SK-N-MC (cell line): ENCODE results near the gene CHPF2.

Source experiments
- DNase-seq: peaks from one replicate; pipeline ENCODE4 v3.0.0-alpha.2; 2011; ENCODE audit warnings: low read depth, low spot score
- H3K27ac ChIP-seq: fragments of 200-600 bp; sonication (generic); 2 replicates; pipeline ENCODE4 v1.5.1; 2016; ENCODE audit warnings: mixed run types
- H3K36me3 ChIP-seq: fragments of 200-600 bp; sonication (generic); 2 replicates; pipeline ENCODE4 v1.6.1; 2017; ENCODE audit warnings: antibody characterized with exemption, low read length, mixed read lengths; ENCODE audit not compliant: insufficient read depth
- H3K4me3 ChIP-seq: fragments of 200-600 bp; sonication (generic); 2 replicates; pipeline ENCODE4 v1.5.1; 2016
- H3K9ac ChIP-seq: fragments of 200-600 bp; sonication (generic); 2 replicates; pipeline ENCODE4 v1.8.0; 2017; ENCODE audit warnings: mixed run types, mixed read lengths; ENCODE audit not compliant: insufficient read length
- H3K9me3 ChIP-seq: fragments of 200-600 bp; sonication (generic); 2 replicates; pipeline ENCODE4 v1.6.1; 2017; ENCODE audit warnings: low read depth, mild to moderate bottlenecking, antibody characterized with exemption, low read length, moderate library complexity, mixed read lengths
- EZH2 ChIP-seq: fragments of 200-600 bp; sonication (generic); IDR thresholded peaks from one replicate; pipeline ENCODE4 v1.6.1; 2017; ENCODE audit warnings: antibody characterized with exemption
- FOXP2 ChIP-seq: optimal IDR thresholded peaks from 2 replicates; pipeline ENCODE3; 2011; ENCODE audit warnings: mild to moderate bottlenecking, moderate library complexity; ENCODE audit not compliant: insufficient read depth; ENCODE audit errors: extremely low read length, control extremely low read depth
- POLR2AphosphoS5 ChIP-seq: IDR thresholded peaks from 2 replicates; pipeline ENCODE4 v1.6.1; 2012; ENCODE audit warnings: mild to moderate bottlenecking, low read depth, low read length, borderline replicate concordance

The CHPF2 gene

GRCh38 chr7:151202836-151203235, 29.4 kb upstream of the CHPF2 start:
- no peak overlapping the region for H3K9ac ChIP-seq
- H3K9me3 ChIP-seq = no peaks in the 10 kb centered on the region
- no peak overlapping the region for H3K4me3 ChIP-seq
- no peak for TF ChIP-seq EZH2
- no peak for TF ChIP-seq POLR2AphosphoS5
- no peak for TF ChIP-seq FOXP2
- H3K27ac ChIP-seq = no peak overlapping the region
- DNase-seq = no peak
- H3K36me3 ChIP-seq = no peaks in the 10 kb centered on the region

- Histone ChIP-seq H3K27ac (no peak overlapping the region), H3K36me3 (no peaks in the 10 kb centered on the region), H3K4me3 (no peak overlapping the region), H3K9me3 (no peaks in the 10 kb centered on the region), H3K9ac (no peak overlapping the region)
- TF ChIP-seq FOXP2 (no peak), POLR2AphosphoS5 (no peak), EZH2 (no peak)
- DNase-seq = no peak
These were observed 27.8 kb upstream of the CHPF2 start for GRCh38 chr7:151204383-151205032.

- TF ChIP-seq POLR2AphosphoS5 (no peak), EZH2 (no peak), FOXP2 (no peak)
- Histone ChIP-seq H3K36me3 (no peaks in the 10 kb centered on the region), H3K9ac (no peak overlapping the region), H3K4me3 (no peak overlapping the region), H3K27ac (no peak overlapping the region), H3K9me3 (no peaks in the 10 kb centered on the region)
- no peak for DNase-seq
These were observed 26.6 kb upstream of the CHPF2 start for GRCh38 chr7:151205730-151206129.

DNA sequence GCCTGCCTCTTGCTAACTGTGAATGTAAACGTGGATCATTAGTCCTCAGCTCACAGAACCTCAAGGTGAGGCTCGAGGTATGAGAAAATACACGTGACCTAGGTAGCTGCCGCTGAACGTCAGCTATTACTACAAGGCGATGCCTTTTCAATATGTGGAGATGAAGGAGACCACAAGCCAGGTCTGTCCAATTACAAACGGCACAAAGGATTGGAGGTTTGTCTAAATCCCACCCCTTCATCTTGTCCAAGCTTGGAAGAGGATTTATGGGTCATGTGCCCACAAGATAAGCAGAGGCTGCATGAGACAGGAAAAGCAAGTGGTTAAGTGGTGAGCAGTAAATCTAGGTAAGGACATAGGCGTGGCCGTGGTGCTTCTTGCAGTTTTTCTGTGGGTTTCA, 25.4 kb upstream of the CHPF2 start:
- H3K27ac ChIP-seq = no peak overlapping the region
- TF ChIP-seq POLR2AphosphoS5 (no peak), FOXP2 (no peak), EZH2 (no peak)
- DNase-seq = no peak
- no peak overlapping the region for H3K4me3 ChIP-seq
- H3K9ac ChIP-seq = no peak overlapping the region
- H3K36me3 ChIP-seq = no peaks in the 10 kb centered on the region
- no peaks in the 10 kb centered on the region for H3K9me3 ChIP-seq

- TF ChIP-seq EZH2 (no peak), FOXP2 (no peak), POLR2AphosphoS5 (no peak)
- H3K4me3 ChIP-seq = no peak overlapping the region
- no peak overlapping the region for H3K9ac ChIP-seq
- DNase-seq = no peak
- no peaks in the 10 kb centered on the region for H3K36me3 ChIP-seq
- no peak overlapping the region for H3K27ac ChIP-seq
- H3K9me3 ChIP-seq = no peaks in the 10 kb centered on the region
These were observed 25.0 kb upstream of the CHPF2 start for GRCh38 chr7:151207315-151207714.

GRCh38 chr7:151207804-151208203, 24.5 kb upstream of the CHPF2 start:
- TF ChIP-seq FOXP2 (no peak), EZH2 (no peak), POLR2AphosphoS5 (no peak)
- no peak for DNase-seq
- H3K9me3 ChIP-seq = no peaks in the 10 kb centered on the region
- H3K9ac ChIP-seq = no peak overlapping the region
- H3K27ac ChIP-seq = no peak overlapping the region
- H3K4me3 ChIP-seq = no peak overlapping the region
- H3K36me3 ChIP-seq = no peaks in the 10 kb centered on the region; the same call in 1 of the 2 replicates

- Histone ChIP-seq H3K36me3 (peaks cover 4% of the 10 kb centered on the region; the same call in 1 of the 2 replicates), H3K9ac (no peak overlapping the region), H3K9me3 (no peaks in the 10 kb centered on the region), H3K4me3 (no peak overlapping the region), H3K27ac (no peak overlapping the region)
- TF ChIP-seq EZH2 (no peak), POLR2AphosphoS5 (no peak), FOXP2 (no peak)
- DNase-seq = no peak
These were observed 23.9 kb upstream of the CHPF2 start for GRCh38 chr7:151208253-151208862.

DNA sequence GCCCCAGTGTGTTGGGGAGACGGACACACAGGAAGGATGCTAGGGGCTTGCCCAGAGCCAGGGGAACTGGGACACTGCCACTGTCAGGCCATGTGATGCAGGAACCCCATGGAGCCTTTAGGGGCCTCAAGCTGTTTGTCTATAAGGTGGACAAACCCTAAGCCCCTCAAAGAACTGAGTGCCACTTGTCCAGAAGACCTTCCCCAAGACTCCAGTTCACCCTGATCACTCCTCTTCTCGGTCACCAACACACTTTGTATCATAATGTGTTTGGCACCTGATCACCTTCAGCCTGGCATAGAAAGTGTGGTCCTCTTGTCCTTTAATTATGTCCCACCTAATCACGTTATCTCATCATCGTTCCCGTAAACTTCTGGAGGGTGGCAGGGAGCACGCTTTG, 22.7 kb upstream of the CHPF2 start:
- Histone ChIP-seq H3K9me3 (no peaks in the 10 kb centered on the region), H3K27ac (no peak overlapping the region), H3K4me3 (no peak overlapping the region), H3K36me3 (peaks cover 15% of the 10 kb centered on the region), H3K9ac (no peak overlapping the region)
- no peak for DNase-seq
- TF ChIP-seq POLR2AphosphoS5 = no peak

DNA sequence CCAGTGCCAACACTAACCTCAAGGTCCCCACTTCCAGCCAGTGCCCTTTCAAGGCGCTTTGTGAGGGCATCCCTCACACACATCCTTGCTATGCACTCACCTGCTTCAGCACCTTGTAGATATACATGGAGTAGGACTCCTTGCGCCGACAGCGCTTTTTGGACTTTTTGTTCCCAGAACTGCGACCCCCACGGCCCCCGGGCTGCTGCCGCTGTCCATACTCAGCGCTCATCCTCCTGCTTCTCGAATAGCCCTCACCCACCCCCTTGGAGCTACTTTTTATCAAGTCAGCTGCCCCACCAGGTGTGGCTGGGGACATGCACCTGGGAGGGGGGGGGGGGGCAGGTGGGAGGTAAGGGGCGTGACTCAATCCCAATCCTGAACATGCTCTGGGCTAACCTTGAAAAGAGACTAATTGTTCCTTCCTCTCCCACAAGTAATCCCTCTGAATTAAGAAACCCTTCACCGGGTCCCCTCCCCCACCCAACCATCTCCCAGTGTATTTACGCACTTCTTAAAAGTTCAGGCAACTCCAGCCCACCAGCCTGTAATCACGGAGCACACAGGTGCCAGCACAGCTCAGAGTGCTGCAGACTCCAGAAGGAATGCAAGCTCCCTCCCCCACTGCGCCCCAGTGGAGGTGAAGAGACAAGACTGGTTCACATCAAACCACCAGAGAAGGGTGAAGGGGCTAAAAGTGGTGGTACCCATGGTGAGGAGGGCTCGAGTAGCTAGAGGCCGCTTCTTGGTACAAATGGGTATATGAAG, 22.0 kb upstream of the CHPF2 start, which contains the start of gene H2BK1:
Gene H2BK1, minus strand, starts transcription at position 402 of the 768 bp plus-strand sequence. Its CDS starts 170 bp downstream, at position 232.
- H3K9ac ChIP-seq = no peak within 1 kb of the TSS
- no peak within 1 kb of the TSS for H3K27ac ChIP-seq
- H3K4me3 ChIP-seq = no peak within 1 kb of the TSS
- no peak for DNase-seq
- H3K9me3 ChIP-seq = no peaks in the 10 kb centered on the region
- TF ChIP-seq POLR2AphosphoS5 = no peak
- peaks cover 22% of the 10 kb centered on the region for H3K36me3 ChIP-seq
